ENCODE results near the gene AFAP1L2.

GRCh38 chr10:114293075-114293474 lies 111.2 kb downstream of the AFAP1L2 start:
- TF ChIP-seq CTCF (IDR thresholded peaks at IDR 0.05) (no peak), SIN3A (IDR thresholded peaks at IDR 0.05; ENCODE audit: borderline replicate concordance, insufficient read depth, low read depth, low read length) (no peak), POLR2AphosphoS5 (IDR thresholded peaks at IDR 0.05; ENCODE audit: low read depth, low read length) (no peak), REST (IDR thresholded peaks at IDR 0.05; ENCODE audit: insufficient read depth in 1 of 2, low read depth in 2 of 2, low read length in 1 of 2) (no peak)

Measured in Panc1 (cell line).